ENCODE results near the gene TACO1.

DNA sequence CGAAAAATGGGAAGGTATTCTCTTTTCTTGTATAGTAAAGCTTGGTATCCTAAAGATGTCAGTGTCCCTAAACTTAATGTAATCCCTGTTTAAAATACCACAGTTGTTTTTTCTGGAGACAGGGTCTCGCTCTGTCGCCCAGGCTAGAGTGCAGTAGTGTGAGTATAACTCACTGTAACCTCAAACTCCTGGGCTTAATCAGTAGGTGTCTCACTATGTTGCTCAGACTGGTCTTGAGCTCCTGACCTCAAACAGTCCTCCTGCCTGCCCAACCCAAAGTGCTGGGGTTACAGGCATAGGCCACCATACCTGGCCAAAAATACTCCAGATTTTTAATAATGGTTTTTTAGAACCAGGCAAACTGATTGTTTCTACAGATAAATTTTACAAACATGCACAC lies 42.3 kb upstream of the TACO1 start:
- TF ChIP-seq POLR2A (IDR thresholded peaks at IDR 0.05): no peak
- TF ChIP-seq, protein P1, sequence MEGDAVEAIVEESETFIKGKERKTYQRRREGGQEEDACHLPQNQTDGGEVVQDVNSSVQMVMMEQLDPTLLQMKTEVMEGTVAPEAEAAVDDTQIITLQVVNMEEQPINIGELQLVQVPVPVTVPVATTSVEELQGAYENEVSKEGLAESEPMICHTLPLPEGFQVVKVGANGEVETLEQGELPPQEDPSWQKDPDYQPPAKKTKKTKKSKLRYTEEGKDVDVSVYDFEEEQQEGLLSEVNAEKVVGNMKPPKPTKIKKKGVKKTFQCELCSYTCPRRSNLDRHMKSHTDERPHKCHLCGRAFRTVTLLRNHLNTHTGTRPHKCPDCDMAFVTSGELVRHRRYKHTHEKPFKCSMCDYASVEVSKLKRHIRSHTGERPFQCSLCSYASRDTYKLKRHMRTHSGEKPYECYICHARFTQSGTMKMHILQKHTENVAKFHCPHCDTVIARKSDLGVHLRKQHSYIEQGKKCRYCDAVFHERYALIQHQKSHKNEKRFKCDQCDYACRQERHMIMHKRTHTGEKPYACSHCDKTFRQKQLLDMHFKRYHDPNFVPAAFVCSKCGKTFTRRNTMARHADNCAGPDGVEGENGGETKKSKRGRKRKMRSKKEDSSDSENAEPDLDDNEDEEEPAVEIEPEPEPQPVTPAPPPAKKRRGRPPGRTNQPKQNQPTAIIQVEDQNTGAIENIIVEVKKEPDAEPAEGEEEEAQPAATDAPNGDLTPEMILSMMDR (IDR thresholded peaks at IDR 0.05): no peak

Data from esophagus squamous epithelium (tissue), 4 donors.